LNCaP clone FGC (cell line): ENCODE measurements around the gene WDR53.
"Not testable (repeated sequence)": the region's sequence is repeated elsewhere in the genome, so short reads cannot be mapped to it uniquely, and the experiment has no call there.

Experiments
- DNase-seq: peaks from one replicate; pipeline ENCODE4 v3.0.0-alpha.2; 2011; ENCODE audit warnings: low read depth
- H3K4me3 ChIP-seq: 2 replicates; pipeline ENCODE4 v1.5.1; 2011; ENCODE audit warnings: mild to moderate bottlenecking, low read depth, low read length, control low read depth
- TF ChIP-seq, protein P1 (sequence below): IDR thresholded peaks from 2 replicates; pipeline ENCODE4 v1.5.1; 2012; ENCODE audit warnings: mild to moderate bottlenecking; ENCODE audit not compliant: control insufficient read depth, insufficient read depth; ENCODE audit errors: extremely low read depth

The WDR53 gene

DNA sequence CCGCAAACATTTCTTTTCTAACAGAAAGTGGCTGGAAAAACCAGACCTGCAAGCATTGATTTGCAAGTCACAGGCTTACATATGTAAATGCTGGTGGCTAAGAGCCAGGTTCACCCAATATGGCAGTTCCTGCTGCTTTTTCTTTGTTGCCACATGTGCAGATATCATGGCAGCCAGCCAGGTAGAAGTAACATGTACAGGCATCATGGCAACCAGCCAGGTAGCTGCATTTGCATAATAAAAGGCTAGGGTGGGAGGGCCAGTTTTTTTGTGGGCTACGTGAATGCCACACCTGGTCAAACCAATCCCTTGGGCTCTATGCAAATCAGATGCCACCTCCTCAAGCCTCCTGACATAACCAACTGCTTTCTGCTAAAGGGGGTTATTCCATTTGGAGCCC lies 50.4 kb downstream of the WDR53 start:
- TF ChIP-seq, protein P1, sequence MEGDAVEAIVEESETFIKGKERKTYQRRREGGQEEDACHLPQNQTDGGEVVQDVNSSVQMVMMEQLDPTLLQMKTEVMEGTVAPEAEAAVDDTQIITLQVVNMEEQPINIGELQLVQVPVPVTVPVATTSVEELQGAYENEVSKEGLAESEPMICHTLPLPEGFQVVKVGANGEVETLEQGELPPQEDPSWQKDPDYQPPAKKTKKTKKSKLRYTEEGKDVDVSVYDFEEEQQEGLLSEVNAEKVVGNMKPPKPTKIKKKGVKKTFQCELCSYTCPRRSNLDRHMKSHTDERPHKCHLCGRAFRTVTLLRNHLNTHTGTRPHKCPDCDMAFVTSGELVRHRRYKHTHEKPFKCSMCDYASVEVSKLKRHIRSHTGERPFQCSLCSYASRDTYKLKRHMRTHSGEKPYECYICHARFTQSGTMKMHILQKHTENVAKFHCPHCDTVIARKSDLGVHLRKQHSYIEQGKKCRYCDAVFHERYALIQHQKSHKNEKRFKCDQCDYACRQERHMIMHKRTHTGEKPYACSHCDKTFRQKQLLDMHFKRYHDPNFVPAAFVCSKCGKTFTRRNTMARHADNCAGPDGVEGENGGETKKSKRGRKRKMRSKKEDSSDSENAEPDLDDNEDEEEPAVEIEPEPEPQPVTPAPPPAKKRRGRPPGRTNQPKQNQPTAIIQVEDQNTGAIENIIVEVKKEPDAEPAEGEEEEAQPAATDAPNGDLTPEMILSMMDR: no peak
- no peak overlapping the region for H3K4me3 ChIP-seq
- peak; percentile 87 for DNase-seq

DNA sequence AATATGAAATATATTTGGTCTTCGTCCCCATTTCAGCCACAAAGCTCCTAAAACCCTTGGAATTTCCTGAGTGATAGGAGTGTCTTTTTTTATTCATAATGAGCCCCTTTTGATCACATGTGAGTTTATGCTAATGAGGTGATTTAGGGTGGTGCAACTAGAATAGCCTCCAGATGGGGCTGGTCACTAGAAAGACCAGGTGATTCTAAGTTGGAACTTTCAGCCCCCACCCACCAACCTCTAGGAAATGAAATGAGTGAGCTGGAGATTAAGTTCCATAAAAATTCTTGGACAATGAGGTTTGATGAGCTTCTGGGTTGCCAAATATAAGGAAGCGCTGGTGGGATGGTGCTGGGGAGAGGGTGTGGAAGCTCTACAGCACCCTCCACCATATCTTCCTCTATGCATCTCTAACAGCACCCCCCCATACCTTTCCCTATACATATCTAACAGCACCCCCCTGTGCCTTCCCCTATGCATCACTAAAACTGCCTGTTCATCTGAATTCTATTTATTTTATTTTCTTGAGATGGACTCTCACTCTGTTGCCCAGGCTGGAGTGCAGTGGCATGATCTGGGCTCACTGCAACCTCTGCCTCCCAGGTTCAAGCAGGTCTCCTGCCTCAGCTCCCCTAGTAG lies 51.1 kb downstream of the WDR53 start:
- TF ChIP-seq, protein P1: no peak
- H3K4me3 ChIP-seq: no peak overlapping the region
- DNase-seq: no peak

GRCh38 chr3:196514913-196515621 lies 53.3 kb downstream of the WDR53 start, which contains the start of gene SMCO1:
Gene SMCO1 (minus strand): TSS chr3:196515346. CDS start chr3:196515209, 137 bp downstream.
- H3K4me3 ChIP-seq: no peak within 1 kb of the TSS
- TF ChIP-seq, protein P1: no peak
- no peak for DNase-seq

GRCh38 chr3:196514350-196514716 lies 54.0 kb downstream of the WDR53 start:
- DNase-seq: no peak
- H3K4me3 ChIP-seq: no peak overlapping the region

GRCh38 chr3:196513697-196514349 lies 54.5 kb downstream of the WDR53 start:
- TF ChIP-seq, protein P1: no peak
- no peak for DNase-seq
- H3K4me3 ChIP-seq: no peak overlapping the region

More at GRCh38 chr3:196514350-196514716, 54.0 kb downstream of the WDR53 start:
- TF ChIP-seq, protein P1: no peak

GRCh38 chr3:196511646-196512425 lies 56.5 kb downstream of the WDR53 start:
- not testable (repeated sequence) for DNase-seq, H3K4me3 ChIP-seq

GRCh38 chr3:196511108-196511507 lies 57.2 kb downstream of the WDR53 start:
- H3K4me3 ChIP-seq, DNase-seq: not testable (repeated sequence)
